ENCODE results near the gene SMARCC2.

Gene SMARCC2

GRCh38 chr12:56164345-56164729 is 24.9 kb downstream of the SMARCC2 start:
- TF ChIP-seq MAX (IDR thresholded peaks at IDR 0.05) (no peak), TCF12 (IDR thresholded peaks at IDR 0.05; ENCODE audit: low read depth) (no peak), FOXM1 (IDR thresholded peaks at IDR 0.05; ENCODE audit: borderline replicate concordance, low read depth) (no peak), RAD21 (IDR thresholded peaks at IDR 0.05; ENCODE audit: low read depth) (no peak), TAF1 (IDR thresholded peaks at IDR 0.05; ENCODE audit: low read depth) (no peak), NFIC (IDR thresholded peaks at IDR 0.05) (no peak), EP300 (IDR thresholded peaks at IDR 0.05; ENCODE audit: borderline replicate concordance) (no peak), EGR1 (IDR thresholded peaks at IDR 0.05) (no peak), CREB1 (IDR thresholded peaks at IDR 0.05; ENCODE audit: low read depth) (no peak), ZBTB7A (IDR thresholded peaks at IDR 0.05; ENCODE audit: low read depth) (no peak), TEAD4 (IDR thresholded peaks at IDR 0.05) (no peak), YY1 (IDR thresholded peaks at IDR 0.05; ENCODE audit: low read depth) (no peak), CEBPB (IDR thresholded peaks at IDR 0.05) (no peak)
- TF ChIP-seq, protein P1, sequence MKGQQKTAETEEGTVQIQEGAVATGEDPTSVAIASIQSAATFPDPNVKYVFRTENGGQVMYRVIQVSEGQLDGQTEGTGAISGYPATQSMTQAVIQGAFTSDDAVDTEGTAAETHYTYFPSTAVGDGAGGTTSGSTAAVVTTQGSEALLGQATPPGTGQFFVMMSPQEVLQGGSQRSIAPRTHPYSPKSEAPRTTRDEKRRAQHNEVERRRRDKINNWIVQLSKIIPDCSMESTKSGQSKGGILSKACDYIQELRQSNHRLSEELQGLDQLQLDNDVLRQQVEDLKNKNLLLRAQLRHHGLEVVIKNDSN (IDR thresholded peaks at IDR 0.05), result no peak
- TF ChIP-seq, protein P2, sequence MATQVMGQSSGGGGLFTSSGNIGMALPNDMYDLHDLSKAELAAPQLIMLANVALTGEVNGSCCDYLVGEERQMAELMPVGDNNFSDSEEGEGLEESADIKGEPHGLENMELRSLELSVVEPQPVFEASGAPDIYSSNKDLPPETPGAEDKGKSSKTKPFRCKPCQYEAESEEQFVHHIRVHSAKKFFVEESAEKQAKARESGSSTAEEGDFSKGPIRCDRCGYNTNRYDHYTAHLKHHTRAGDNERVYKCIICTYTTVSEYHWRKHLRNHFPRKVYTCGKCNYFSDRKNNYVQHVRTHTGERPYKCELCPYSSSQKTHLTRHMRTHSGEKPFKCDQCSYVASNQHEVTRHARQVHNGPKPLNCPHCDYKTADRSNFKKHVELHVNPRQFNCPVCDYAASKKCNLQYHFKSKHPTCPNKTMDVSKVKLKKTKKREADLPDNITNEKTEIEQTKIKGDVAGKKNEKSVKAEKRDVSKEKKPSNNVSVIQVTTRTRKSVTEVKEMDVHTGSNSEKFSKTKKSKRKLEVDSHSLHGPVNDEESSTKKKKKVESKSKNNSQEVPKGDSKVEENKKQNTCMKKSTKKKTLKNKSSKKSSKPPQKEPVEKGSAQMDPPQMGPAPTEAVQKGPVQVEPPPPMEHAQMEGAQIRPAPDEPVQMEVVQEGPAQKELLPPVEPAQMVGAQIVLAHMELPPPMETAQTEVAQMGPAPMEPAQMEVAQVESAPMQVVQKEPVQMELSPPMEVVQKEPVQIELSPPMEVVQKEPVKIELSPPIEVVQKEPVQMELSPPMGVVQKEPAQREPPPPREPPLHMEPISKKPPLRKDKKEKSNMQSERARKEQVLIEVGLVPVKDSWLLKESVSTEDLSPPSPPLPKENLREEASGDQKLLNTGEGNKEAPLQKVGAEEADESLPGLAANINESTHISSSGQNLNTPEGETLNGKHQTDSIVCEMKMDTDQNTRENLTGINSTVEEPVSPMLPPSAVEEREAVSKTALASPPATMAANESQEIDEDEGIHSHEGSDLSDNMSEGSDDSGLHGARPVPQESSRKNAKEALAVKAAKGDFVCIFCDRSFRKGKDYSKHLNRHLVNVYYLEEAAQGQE (IDR thresholded peaks at IDR 0.05; ENCODE audit: low read depth), result no peak

GRCh38 chr12:56163533-56164344 is 25.5 kb downstream of the SMARCC2 start:
- TF ChIP-seq RAD21 (IDR thresholded peaks at IDR 0.05; ENCODE audit: low read depth) (no peak), YY1 (IDR thresholded peaks at IDR 0.05; ENCODE audit: low read depth) (no peak), CEBPB (IDR thresholded peaks at IDR 0.05) (no peak), TAF1 (IDR thresholded peaks at IDR 0.05; ENCODE audit: low read depth) (0 out of 2 replicates have a peak, but pooled peaks have one; percentile 23), FOXM1 (IDR thresholded peaks at IDR 0.05; ENCODE audit: borderline replicate concordance, low read depth) (no peak), TCF12 (IDR thresholded peaks at IDR 0.05; ENCODE audit: low read depth) (no peak), NFIC (IDR thresholded peaks at IDR 0.05) (no peak)

DNA sequence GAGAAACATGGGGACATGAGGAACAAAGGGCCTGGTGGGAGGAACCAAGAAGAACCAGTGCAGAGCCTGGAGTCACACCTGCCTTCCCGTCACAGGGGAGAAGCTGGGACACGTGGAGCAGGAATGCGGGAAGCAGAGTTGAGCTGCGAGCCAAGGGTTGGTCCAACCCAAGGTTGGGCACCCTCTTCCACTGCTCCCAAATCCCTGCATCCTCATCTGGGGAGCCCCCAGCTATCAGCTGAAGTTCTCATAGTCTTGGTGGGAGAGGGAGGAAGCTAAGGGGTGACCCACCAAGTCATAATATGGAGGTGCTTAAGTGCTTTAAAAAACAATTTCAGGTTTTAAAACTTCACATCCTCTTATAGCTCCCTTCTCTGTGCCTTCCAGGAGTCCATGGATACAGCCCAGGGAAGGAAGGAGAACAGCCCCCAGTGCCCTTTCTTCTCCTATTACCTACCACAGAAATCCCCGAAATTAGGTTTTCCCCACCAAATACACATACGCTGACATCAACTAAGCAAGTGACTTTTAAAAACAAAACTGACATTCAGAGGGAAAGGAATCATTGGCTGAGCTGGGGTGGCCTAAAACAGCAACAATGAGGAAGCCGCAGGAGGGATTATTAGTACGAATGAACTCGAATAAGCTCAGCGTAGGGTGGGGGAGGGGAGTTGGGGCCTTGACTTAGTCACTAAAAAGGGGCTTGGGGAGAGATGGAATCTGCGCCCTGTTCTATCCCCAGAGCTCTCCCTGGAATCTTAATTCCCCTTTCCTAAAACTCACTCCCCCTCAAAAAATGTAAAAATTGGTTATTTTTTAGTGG is 26.6 kb downstream of the SMARCC2 start:
- TF ChIP-seq, protein P2 (IDR thresholded peaks at IDR 0.05; ENCODE audit: low read depth), result no peak
- TF ChIP-seq TEAD4 (IDR thresholded peaks at IDR 0.05), result 0 out of 2 replicates have a peak, but pooled peaks have one; percentile 8

DNA sequence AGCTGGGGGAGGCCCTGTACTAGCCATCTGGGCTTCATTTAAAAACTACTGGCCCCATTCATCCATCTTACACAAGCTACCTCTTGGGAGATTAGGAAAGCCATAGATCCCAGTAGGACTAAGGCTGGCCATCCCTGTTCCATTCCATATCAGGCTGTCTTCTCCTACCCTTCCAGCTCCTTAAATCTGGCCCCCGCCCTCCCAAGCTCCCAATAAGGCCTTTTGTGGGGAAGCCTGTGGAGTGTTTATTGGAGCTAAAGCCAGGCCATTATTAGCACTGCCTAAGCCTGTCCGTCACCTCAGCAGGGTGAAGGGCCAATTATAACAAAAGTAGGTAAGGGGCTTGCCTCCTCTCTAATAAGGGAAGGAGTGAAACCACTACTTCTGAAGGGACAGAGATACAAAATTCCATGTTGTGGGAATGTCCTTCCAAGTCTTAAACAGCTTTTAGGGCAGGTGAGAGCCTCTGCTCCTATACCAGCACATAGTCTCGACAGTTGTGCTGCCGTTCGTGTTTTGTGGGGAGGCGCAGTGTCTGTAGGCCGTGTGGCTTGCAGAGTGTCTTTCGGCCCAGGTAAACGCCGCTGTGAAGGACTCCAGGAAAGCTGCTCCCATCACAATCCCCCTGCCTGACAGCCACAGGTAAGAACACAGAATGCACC is 27.5 kb downstream of the SMARCC2 start:
- TF ChIP-seq TCF12 (IDR thresholded peaks at IDR 0.05; ENCODE audit: low read depth) (no peak), CEBPB (IDR thresholded peaks at IDR 0.05) (no peak), RAD21 (IDR thresholded peaks at IDR 0.05; ENCODE audit: low read depth) (no peak), FOXM1 (IDR thresholded peaks at IDR 0.05; ENCODE audit: borderline replicate concordance, low read depth) (no peak)

- TF ChIP-seq YY1 (IDR thresholded peaks at IDR 0.05; ENCODE audit: low read depth), result no peak
These were observed 28.2 kb downstream of the SMARCC2 start for GRCh38 chr12:56160894-56161689.

DNA sequence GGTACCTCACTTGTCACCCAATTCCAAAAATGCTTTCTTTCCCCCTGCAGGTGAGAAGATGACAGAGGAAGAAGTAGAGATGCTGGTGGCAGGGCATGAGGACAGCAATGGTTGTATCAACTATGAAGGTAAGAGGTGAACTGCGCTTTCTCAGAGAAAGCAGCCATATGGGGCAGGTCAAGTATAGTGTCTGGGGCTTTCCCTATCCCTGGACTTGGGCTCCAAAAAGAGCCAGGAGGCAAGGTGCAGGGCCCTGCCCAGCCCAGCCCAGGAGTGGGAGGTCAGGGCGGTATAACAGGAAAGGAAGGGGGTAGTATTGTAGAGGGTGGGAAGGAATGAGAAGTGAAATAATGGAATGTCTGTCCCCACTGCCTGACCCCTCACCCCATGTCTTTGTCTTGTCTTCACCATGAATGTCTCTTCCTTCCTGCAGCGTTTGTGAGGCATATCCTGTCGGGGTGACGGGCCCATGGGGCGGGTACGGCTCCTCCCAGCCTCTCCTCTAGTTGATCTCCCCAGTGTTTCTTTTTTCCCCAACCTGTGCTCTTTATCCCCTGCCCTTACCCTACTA is 29.0 kb downstream of the SMARCC2 start:
- TF ChIP-seq, protein P1 (IDR thresholded peaks at IDR 0.05), result no peak
- TF ChIP-seq NFIC (IDR thresholded peaks at IDR 0.05), result no peak
- TF ChIP-seq TAF1 (IDR thresholded peaks at IDR 0.05; ENCODE audit: low read depth), result no peak
- TF ChIP-seq ZBTB7A (IDR thresholded peaks at IDR 0.05; ENCODE audit: low read depth), result no peak
- TF ChIP-seq EP300 (IDR thresholded peaks at IDR 0.05; ENCODE audit: borderline replicate concordance), result no peak
